GM19468 (cell line): ENCODE measurements around the gene ANKRD12.

Source experiments
- ATAC-seq: cut with Tn5 transposase; IDR thresholded peaks from one replicate; pipeline ENCODE4 v1.9.1; 2021; ENCODE audit warnings: mild to moderate bottlenecking, moderate library complexity, moderate number of reproducible peaks; ENCODE audit not compliant: unreplicated experiment; ENCODE audit errors: extremely low read depth

The ANKRD12 gene

DNA sequence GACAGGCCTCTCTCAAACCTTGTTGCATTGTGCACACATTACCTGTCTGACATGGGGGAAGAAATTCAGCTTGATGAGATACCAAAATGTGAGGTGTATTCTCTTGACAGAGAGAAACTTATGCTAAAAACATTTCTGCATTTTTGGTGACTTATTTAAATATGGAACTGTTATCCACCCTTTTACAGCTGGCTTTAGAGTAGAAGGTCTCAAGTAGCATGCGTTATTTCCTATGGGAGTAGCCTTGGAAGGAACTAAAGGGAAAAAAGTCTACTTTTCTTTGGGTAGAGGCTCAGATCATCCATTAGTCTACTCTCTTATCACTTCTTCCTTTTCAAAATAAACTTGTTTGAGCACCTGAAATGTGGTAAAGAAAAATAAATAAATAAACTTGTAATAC lies 141.4 kb downstream of the ANKRD12 start:
- no peak for ATAC-seq

GRCh38 chr18:9280849-9281248 lies 144.3 kb downstream of the ANKRD12 start:
- ATAC-seq, result no peak

DNA sequence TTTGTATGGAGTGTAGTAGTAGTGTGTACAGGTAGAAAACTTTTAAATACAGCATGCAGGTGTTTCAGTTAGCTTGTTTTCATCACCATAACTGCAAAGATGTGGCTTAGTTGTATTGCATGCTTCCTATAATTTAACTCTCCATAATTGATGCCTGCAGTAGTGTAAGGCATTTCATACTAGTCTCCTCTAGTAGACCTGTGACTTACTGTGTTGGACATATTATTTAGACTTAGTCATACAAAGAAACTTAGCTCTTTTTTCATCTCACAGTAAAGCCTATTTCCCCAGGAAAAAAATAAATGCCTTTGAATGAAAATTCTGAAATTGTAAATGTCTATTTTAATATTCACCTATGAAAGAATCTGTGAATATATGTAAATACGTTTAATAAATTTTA lies 145.2 kb downstream of the ANKRD12 start:
- ATAC-seq, result no peak

GRCh38 chr18:9283791-9284190 lies 147.2 kb downstream of the ANKRD12 start:
- ATAC-seq, result no peak

DNA sequence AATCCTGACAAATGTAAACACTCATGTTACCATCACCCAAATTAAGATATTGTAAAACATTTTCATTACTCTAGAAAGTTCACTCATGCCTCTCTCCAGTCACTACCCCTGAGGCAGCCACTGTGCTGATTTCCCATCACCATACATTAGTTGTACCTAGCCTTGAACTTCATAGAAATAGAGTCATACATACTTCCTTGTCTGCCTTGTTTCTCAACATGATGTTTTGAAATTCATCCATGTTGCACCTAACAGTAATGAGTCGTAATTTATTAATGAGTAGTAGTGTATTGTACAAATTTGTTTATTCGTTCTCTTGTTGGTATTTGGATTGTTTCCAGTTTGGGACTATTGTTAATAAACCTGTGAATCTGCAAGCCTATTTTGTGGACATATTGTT lies 149.0 kb downstream of the ANKRD12 start:
- ATAC-seq, result no peak

DNA sequence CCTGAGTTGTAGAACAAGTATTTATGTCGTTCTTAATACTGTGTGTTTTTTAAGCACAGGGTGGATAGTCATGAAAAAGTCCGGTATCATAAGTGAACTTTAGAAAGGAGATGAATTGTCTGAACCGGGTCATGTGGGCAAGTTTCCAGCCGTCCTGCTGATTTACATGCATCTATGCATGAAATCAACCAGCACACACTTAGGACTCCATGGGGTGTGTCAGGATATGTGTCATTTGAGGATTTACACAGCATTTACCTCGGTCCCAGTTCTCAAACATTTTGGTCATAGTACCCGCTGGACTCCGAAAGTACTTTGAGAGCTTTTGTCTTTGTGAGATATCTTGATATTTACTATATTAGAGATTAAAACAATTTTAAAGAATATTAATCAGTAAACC lies 150.5 kb downstream of the ANKRD12 start:
- ATAC-seq, result no peak

GRCh38 chr18:9289698-9290097 lies 153.1 kb downstream of the ANKRD12 start:
- ATAC-seq, result no peak

DNA sequence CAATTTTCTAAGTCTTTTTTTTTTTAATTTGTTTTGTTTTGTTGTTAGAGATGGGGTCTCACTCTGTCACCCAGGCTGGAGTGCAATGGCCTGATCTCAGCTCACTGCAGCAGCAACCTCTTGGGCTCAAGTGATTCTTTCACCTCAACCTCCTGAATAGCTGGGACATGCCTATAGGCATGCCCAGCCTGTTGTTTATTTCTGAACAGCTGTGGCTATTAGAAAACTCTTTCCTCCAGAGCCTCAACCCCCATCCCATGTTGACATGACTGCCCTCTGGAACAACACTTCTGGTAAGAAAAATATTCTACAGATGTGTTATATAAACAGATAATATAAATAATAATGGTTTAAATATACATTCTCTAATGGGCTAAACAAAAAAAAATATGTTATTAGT lies 153.6 kb downstream of the ANKRD12 start:
- ATAC-seq, result no peak

GRCh38 chr18:9292047-9292446 lies 155.5 kb downstream of the ANKRD12 start:
- ATAC-seq, result no peak

DNA sequence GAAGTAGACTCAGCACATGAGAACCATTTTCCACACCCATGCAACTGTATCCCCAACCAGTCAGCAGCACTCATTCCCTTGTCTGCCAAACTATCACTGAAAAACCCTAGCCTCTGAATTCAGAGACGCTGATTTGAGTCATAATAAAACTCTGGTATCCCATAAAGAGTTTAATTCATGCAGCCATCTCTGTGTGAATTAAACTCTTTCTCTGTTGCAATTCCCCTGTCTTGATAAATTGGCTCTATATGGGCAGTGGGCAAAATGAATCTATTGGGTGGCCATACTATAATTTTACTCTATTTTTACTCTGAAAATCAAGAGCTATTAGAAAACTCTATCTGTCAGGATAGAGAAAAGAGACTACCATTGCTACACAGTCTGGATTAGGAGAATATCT lies 157.4 kb downstream of the ANKRD12 start:
- no peak for ATAC-seq

DNA sequence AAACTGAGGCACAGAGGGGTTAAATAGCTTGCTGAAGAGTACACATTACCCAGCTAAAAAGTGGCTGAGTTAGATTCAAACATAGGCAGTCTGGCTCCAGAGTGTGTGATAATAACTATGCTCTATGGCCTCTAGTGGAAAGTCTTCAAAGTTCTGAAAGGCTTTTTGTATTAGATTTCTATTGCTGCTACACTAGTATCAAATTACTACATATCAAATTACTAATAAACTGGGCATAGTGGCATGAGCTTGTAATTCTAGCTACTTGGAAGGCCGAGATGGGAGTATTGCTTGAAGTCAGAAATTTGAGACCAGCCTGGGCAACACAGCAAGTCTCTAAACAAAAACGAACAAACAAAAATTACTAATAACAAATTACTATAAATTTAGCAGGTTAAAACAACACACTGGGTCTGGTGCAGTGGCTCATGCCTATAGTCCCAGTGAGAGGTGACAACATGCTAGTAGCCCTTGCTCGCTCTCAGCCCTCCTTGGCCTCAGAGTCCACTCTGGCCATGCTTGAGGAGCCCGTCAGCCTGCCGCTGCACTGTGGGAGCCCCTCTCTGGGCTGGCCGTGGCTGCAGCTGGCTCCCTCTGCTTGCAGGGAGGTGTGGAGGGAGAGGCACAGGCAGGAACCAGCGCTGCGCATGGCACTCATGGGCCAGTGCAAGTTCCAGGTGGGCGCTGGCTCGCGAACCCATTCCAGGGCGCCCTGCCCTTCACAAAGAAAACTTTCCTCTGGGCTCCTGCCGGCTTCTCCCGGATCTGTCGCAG lies 159.8 kb downstream of the ANKRD12 start:
- no peak for ATAC-seq

GRCh38 chr18:9297007-9297393 lies 160.4 kb downstream of the ANKRD12 start:
- ATAC-seq, result no peak

- ATAC-seq, result no peak
Measured at GRCh38 chr18:9304388-9305070, 167.9 kb downstream of the ANKRD12 start.

DNA sequence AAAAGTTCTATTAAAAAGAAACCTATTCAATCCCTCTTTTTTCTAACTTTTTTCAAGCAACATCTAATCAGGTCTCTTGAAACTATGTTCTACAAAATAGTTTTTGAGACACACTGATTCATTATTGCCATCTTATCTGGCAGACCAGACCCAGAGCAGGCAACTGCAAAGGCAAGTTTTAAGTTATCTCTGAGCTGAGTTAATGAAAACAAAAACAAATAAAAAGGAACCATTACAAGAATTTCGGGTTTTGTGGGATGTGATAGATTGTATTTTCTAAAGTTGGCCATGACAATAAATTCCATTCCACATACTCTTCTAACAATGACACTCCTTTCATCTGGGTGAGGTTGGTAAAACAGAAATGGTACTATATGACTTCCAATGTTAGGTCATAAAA lies 182.8 kb downstream of the ANKRD12 start:
- ATAC-seq, result no peak

DNA sequence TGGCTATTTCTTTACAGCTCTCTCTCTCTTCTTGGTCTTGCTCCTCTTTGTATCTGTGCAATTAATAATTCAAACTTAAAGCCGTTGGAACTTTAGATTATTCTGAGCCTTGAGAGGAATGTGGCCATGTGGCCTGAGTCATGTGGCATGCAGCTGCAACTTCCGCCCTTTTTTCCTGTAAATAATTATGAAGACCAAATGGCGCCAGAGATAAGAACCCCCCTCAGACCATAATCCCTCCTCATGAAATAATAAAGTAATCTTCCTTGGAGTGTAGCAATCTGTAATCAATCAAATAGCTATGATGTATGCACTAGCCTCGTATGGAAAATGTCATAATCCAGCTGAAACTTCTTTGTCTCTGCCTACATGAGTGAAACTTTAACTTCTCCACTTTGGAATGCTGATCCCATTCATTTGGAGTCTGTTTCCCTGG lies 184.5 kb downstream of the ANKRD12 start:
- no peak for ATAC-seq

GRCh38 chr18:9321736-9322135 lies 185.2 kb downstream of the ANKRD12 start:
- no peak for ATAC-seq

GRCh38 chr18:9322744-9323143 lies 186.2 kb downstream of the ANKRD12 start:
- ATAC-seq, result no peak

- no peak for ATAC-seq
Measured at GRCh38 chr18:9323750-9324445, 187.3 kb downstream of the ANKRD12 start.

GRCh38 chr18:9325716-9326115 lies 189.1 kb downstream of the ANKRD12 start:
- ATAC-seq, result no peak

- ATAC-seq, result no peak
Measured at GRCh38 chr18:9328776-9329175, 192.2 kb downstream of the ANKRD12 start.

- ATAC-seq, result no peak
Measured at GRCh38 chr18:9329471-9329870, 192.9 kb downstream of the ANKRD12 start.
